Measurements from ENCODE around the gene OGA.

The OGA gene

GRCh38 chr10:101818119-101818871 is at the start of gene OGA:
OGA (minus strand) TSS chr10:101818444; CDS start chr10:101818022, 422 bp downstream.
- peak; percentile 99 for DNase-seq (ENCODE audit: low spot score)

GRCh38 chr10:101867931-101868330 is 49.7 kb upstream of the OGA start:
- DNase-seq (ENCODE audit: low spot score): no peak

- DNase-seq (ENCODE audit: low spot score): no peak
Measured at GRCh38 chr10:101859530-101859929, 41.3 kb upstream of the OGA start.

DNA sequence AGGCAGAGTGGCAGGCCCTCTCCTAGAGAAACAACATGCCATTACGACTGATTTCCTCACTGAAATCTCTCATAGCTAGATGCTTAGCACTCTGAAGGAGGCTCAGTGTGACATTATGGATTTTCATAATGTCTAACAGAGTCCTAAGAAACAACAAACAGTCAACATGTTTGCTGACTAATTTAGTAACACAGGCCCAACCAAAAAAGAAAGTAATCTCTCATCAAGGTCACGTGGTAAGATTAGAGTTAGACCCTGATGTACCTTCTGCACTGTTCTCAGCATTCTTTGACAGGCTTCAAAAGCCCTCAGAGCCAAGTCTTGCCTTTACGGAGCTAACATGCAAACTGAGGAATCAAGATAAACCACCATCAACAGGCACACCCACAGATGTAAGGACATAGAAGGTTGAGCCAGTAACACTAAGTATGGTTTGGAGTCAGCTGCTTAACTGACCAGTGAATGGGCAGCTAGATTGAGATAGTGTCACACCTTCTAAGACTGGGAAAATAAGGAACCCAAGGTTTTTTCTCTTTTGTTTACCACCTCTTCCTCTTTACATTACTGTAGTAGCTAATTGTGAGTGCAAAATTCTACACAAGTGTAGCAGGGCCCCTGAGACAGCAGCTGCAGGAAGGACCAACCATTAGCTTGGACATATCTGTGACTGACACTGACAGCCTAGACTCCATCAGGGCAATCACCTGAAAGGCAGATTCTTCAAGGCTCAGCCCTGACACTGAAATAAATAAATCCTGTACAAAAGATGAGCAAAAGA is 40.7 kb upstream of the OGA start:
- DNase-seq (ENCODE audit: low spot score): peak; percentile 62

DNA sequence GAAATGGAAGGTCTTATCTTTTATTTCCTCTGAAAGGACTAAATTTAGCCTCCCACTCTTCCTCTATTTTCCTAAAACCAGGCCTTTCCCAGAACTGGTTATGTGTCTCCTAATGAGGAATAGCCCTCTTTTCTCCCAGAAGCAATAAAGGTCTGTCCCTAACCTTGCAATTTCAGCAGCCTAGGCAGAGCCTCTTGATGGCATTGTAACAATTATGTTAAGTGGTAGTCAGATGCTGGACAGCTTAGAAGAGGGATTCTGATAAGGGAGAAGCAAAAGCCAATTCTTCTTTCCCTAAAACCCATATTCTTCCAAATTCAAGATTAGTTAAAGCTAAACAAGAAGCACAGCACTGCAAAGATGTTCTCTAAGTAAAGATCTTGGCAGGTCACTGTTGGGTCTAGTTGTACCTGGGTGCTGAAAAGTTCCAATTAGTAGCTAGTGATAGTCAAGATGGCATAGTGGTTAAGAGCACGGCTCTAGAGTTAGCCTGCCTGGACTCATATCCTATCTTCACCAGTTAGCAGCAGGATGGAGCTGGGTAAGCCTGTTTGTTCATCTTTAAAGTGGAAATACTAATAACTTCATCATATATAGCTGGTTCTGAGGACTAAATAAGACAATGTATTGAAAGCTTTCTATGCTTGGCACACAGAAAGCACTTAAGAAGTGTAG is 39.7 kb upstream of the OGA start:
- no peak for DNase-seq (ENCODE audit: low spot score)

DNA sequence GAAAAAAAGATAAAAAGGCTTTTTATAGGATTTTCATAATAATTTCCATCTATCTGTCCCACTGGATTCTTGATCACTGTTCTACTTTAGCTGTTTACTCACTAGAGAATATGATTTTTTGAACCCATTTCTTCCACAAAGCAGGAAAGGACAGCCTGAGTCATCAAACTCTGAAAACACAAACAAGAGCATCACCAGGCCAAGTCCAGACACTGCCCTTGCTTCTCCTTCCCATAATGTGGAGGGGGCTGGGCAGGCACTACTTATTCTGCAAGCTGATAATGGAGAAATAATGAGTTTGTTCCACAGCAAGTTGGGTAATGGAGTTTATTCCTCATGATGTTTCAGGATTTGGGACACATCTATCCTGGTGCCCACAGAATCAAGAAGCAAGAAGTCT is 38.4 kb upstream of the OGA start:
- DNase-seq (ENCODE audit: low spot score): no peak

DNA sequence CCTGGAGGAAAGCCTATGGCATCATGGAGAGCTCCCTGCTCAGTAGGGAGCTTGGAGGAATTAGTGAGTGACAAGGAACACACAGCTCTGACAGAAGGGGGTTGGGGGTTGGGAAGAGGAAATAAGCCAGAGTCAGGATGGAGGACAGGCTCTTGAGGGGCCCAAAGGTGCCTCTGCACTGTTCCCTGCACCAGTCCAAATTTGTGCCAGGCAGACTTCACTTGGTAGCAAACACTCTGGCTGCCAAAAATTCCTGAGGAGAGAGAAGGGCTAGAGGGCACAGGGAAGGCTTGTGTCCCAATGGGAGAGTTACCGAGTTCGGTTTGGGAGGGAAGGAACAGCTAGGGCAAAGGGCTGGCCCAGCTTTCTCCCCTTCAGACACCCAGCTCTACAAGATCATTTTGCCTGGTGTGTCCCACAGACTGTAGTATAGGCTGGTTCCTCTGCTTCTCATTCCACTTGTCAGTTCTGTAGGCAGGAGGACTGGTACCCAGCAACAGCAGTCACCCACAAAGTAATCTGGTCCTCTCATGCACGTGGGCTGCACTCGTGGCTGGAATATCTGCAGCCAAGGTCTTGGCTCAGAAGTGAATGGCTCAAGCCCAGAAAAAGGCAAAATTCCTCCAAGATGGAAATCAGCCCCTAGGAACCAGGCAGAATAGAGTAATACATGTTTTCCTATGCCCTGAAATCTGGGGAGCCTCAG is 33.3 kb upstream of the OGA start:
- no peak for DNase-seq (ENCODE audit: low spot score)

GRCh38 chr10:101850749-101851148 is 32.5 kb upstream of the OGA start:
- DNase-seq (ENCODE audit: low spot score): no peak

DNA sequence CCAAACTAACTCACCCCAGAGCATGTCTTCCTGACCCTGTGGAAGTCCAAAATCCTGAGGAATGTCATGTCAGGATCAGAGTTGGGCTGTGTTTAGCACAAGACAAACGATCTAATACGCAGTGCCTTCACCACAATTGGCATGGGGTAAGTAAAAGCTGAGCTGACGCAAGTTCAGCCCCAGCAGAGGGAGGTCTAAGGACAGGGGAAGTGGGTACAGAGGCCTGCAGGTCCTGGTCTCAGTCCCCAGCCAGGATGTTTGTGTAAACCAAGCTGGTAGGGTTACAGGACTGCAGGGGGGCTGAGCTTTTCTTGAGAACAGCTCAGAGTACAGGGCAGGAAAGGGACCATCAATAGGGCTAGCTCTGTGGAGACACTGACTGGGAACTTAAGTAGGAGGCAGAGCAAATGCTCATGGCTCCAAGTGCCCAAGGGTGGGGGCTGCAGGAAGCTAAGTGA is 30.7 kb upstream of the OGA start:
- no peak for DNase-seq (ENCODE audit: low spot score)

DNA sequence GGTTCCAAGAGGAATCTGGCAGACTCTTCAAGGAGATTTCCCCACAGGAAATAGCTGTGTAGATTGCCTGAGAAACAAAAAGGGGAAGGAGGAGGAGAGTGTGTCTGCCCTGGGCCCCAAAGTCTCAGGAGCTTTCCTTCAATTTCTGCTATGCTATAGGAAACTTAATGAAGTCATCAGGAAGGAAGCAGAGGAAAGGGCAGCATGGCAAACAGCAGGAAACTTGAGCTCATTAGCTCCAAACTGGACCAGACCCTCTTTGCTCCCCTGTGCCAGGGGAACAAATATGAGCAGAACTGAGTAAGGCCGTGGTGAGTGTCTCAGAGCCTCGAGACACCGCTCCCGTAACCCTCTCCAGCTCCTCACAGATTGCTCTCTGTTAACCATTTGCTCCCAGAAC is 30.2 kb upstream of the OGA start:
- DNase-seq (ENCODE audit: low spot score): no peak

GRCh38 chr10:101845893-101846292 is 27.6 kb upstream of the OGA start:
- no peak for DNase-seq (ENCODE audit: low spot score)

GRCh38 chr10:101843032-101844021 is 25.1 kb upstream of the OGA start, which contains the start of gene KCNIP2:
KCNIP2 (minus strand) TSS chr10:101843800; CDS start chr10:101843568, 232 bp downstream.
- no peak for DNase-seq (ENCODE audit: low spot score)

GRCh38 chr10:101841826-101842225 is 23.6 kb upstream of the OGA start:
- DNase-seq (ENCODE audit: low spot score): no peak

GRCh38 chr10:101840741-101841453 is 22.7 kb upstream of the OGA start:
- DNase-seq (ENCODE audit: low spot score): peak; percentile 86

GRCh38 chr10:101840102-101840684 is 21.9 kb upstream of the OGA start:
- DNase-seq (ENCODE audit: low spot score): no peak

DNA sequence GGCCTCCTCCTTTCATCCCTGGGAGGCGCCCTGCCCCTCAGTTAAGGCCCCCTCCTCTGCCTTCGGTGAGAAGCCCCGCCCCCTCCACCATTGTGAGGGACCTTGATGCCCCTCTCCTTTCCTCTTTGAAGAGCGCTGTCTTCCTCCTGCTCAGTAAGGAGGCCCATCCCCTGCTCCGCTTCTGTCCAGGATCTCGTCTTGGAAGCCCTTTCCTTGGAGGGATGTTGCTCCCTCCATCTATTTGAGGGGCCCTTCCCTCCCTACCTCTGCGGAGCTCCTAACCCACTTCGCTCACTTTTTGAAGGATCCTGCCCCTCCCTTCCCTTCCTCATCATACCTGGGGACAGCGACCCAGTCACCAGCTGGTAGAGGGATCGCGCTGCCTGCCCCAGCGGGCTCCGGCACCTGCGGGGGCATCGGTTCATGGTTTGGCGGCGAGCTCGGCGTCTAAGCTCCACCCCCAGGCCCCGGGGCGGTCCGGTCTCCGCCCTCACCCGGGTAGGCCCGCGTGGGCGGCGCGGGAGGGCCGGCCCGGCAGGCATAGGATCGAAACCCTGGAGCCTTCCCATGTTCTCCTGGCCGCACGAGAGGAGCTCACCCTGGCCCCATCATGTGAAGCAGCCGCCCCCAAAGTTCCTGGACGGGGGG is 21.3 kb upstream of the OGA start:
- DNase-seq (ENCODE audit: low spot score): peak; percentile 55

DNA sequence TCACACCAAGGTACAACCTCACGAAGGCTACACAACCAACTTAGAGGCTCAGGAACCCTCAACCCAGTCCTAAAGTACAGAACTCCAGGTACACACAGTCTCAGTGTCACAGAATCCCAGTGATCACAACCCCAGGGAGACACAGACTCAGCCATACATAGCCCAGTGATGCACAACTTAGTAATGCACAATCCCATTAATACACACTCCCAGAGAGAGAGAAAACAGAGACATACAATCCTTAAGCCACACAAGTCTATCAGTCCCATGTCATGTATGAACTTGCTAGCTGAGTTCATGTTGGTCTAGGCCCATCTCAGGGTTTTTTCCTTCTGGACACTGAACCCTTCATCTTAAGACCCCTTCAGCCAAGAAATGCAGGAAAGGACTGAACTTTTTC is 20.8 kb upstream of the OGA start:
- no peak for DNase-seq (ENCODE audit: low spot score)

GRCh38 chr10:101838416-101838970 is 20.2 kb upstream of the OGA start:
- no peak for DNase-seq (ENCODE audit: low spot score)

DNA sequence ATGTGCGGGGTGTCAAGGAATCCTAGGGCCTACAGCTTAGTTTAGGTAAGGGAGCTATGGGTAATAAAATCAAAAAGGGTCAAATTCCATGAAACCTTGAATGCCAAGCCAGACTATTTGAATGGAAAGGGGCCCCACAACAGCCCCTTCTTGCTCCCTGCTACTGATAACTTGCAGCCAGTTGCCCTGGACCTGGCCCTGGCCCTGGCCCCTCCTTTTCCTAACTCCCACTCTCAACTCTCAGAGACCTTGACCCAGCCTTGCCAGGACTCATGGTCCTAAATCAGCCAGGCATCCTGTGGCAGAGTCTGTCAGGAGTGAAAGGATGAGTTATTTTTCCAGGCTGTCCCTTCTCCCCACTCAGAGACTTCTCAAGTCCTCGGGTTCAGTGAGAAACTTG is 19.5 kb upstream of the OGA start:
- DNase-seq (ENCODE audit: low spot score): no peak
